SK-N-SH (cell line): ENCODE measurements around the gene LSP1.

Experiments
- EP300 ChIP-seq, 2 experiments: IDR thresholded peaks; 2 replicates each; pipeline versions ENCODE4 v1.4.0 to v1.6.1; 2012; ENCODE audit warnings: borderline replicate concordance in 1 of 2, low read depth in 1 of 2, low read length in 1 of 2
- GATA2 ChIP-seq: sonication (generic); formaldehyde crosslinking; IDR thresholded peaks from 2 replicates; pipeline ENCODE4 v1.5.0; 2020; ENCODE audit warnings: mild to moderate bottlenecking, missing genetic modification reagents
- MXI1 ChIP-seq: IDR thresholded peaks from 2 replicates; pipeline ENCODE4 v1.6.1; 2012; ENCODE audit warnings: mild to moderate bottlenecking, low read depth, low read length, improper control_type of control experiment
- NRF1 ChIP-seq: IDR thresholded peaks from 2 replicates; pipeline ENCODE4 v1.6.1; 2012; ENCODE audit warnings: low read depth, mild to moderate bottlenecking, low read length
- POLR2AphosphoS5 ChIP-seq: IDR thresholded peaks from 2 replicates; pipeline ENCODE4 v1.6.1; 2012; ENCODE audit warnings: low read depth, low read length
- RCOR1 ChIP-seq: fragments of 150-350 bp; IDR thresholded peaks from 2 replicates; pipeline ENCODE4 v1.6.1; 2017; ENCODE audit warnings: antibody characterized with exemption, low read length
- TF ChIP-seq, protein P1 (sequence below): fragments of 200-600 bp; sonication (generic); IDR thresholded peaks from 2 replicates; pipeline ENCODE4 v1.6.1; 2017; ENCODE audit warnings: antibody characterized with exemption, mild to moderate bottlenecking, moderate library complexity
- TF ChIP-seq, protein P2 (sequence below): IDR thresholded peaks from 2 replicates; pipeline ENCODE4 v1.6.1; 2012; ENCODE audit warnings: mild to moderate bottlenecking, low read depth, low read length, moderate library complexity

DNA sequence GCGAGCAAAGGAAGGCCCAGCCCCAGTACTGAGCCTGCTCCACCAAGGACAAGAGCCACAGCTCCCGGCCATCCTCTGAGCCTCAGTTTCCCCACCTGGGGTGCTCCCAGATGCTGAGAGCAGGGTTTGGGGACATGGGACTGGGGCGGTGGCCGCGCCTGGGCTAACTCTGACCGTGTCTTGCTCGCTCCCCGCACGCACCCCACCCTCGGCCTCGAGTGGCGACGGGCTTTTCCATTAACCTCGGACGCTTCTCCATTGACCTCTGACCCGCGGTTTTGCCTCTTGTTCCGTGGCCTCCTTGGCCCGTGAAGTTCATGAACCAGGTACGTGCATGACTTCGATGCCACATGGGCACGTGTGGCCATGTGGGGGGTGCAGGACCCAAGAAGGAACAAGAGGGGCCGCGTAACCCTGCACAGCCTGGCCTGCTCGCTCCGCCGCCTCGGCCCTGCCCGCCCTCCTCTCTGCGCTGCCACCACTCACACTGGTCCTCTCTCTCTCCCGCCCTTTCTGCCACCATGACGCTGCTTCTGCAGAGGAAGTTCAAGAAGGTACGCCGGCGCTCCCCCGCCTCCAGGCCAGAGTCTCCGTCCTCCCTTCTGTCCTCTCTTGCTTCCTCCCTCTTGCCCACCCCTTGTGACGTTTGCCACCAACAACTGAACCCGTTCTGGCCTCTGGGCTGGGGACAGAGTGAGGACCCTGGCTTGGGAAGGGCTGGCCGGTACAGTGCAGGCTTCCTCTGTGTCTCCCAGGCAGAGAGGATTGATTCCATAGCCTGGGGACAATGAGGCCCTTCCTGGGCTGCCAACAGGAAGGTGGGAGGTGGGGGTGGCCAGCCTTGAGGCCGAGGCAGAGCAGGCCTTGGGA is 73.5 kb downstream of the LSP1 start:
- TF ChIP-seq EP300 (IDR thresholded peaks at IDR 0.05; ENCODE audit: borderline replicate concordance in 1 of 2, low read depth in 1 of 2, low read length in 1 of 2): no peak
- TF ChIP-seq, protein P1, sequence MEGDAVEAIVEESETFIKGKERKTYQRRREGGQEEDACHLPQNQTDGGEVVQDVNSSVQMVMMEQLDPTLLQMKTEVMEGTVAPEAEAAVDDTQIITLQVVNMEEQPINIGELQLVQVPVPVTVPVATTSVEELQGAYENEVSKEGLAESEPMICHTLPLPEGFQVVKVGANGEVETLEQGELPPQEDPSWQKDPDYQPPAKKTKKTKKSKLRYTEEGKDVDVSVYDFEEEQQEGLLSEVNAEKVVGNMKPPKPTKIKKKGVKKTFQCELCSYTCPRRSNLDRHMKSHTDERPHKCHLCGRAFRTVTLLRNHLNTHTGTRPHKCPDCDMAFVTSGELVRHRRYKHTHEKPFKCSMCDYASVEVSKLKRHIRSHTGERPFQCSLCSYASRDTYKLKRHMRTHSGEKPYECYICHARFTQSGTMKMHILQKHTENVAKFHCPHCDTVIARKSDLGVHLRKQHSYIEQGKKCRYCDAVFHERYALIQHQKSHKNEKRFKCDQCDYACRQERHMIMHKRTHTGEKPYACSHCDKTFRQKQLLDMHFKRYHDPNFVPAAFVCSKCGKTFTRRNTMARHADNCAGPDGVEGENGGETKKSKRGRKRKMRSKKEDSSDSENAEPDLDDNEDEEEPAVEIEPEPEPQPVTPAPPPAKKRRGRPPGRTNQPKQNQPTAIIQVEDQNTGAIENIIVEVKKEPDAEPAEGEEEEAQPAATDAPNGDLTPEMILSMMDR: no peak
- no peak for TF ChIP-seq GATA2
- TF ChIP-seq POLR2AphosphoS5: no peak
- TF ChIP-seq NRF1: no peak
- no peak for TF ChIP-seq RCOR1
- TF ChIP-seq MXI1: no peak
- TF ChIP-seq, protein P2, sequence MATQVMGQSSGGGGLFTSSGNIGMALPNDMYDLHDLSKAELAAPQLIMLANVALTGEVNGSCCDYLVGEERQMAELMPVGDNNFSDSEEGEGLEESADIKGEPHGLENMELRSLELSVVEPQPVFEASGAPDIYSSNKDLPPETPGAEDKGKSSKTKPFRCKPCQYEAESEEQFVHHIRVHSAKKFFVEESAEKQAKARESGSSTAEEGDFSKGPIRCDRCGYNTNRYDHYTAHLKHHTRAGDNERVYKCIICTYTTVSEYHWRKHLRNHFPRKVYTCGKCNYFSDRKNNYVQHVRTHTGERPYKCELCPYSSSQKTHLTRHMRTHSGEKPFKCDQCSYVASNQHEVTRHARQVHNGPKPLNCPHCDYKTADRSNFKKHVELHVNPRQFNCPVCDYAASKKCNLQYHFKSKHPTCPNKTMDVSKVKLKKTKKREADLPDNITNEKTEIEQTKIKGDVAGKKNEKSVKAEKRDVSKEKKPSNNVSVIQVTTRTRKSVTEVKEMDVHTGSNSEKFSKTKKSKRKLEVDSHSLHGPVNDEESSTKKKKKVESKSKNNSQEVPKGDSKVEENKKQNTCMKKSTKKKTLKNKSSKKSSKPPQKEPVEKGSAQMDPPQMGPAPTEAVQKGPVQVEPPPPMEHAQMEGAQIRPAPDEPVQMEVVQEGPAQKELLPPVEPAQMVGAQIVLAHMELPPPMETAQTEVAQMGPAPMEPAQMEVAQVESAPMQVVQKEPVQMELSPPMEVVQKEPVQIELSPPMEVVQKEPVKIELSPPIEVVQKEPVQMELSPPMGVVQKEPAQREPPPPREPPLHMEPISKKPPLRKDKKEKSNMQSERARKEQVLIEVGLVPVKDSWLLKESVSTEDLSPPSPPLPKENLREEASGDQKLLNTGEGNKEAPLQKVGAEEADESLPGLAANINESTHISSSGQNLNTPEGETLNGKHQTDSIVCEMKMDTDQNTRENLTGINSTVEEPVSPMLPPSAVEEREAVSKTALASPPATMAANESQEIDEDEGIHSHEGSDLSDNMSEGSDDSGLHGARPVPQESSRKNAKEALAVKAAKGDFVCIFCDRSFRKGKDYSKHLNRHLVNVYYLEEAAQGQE: no peak
